ENCODE results near the gene NOTUM. TPM values are rescaled to one million over a fixed set of nuclear protein-coding genes. Genes with fewer than 3 reads are reported as not detected.

The NOTUM gene
- total and polyA plus RNA-seq, 5 experiments from 2014 or later = not detected

GRCh38 chr17:81967244-81967532 lies 6.2 kb upstream of the NOTUM start:
- H3K27ac Mint-ChIP-seq = peak overlapping the region in 3 of 10 donors; percentile 15 to 61 (median 29)
- peaks cover 8 to 38% (median 29%) of the 10 kb centered on the region in 4 donors for H3K4me1 Mint-ChIP-seq
- H3K4me3 Mint-ChIP-seq = peak overlapping the region in 8 of 10 donors; percentile 18 to 77 (median 61)
- peaks cover 0 to 7% (median 0%) of the 10 kb centered on the region in 5 donors for H3K27me3 Mint-ChIP-seq
- H3K9me3 Mint-ChIP-seq = no peaks in the 10 kb centered on the region
- POLR2A ChIA-PET = interaction anchor here (1.1 to 3.6 kb wide), 12 partner anchors 11 to 160 kb away, joined by 3 to 54 read pairs (median 4); partner anchors contain the start of genes ARHGDIA, ASPSCR1, CENPX and DCXR
- ATAC-seq (no peak), DNase-seq (no peak)
- H3K36me3 Mint-ChIP-seq = no peaks in the 10 kb centered on the region

- Mint-ChIP-seq H3K4me1 (peaks cover 8 to 38% (median 29%) of the 10 kb centered on the region in 4 donors), H3K4me3 (peak overlapping the region in 7 of 10 donors; percentile 7 to 72 (median 26)), H3K9me3 (no peaks in the 10 kb centered on the region), H3K27me3 (peaks cover 0 to 8% (median 0%) of the 10 kb centered on the region in 5 donors), H3K36me3 (no peaks in the 10 kb centered on the region), H3K27ac (peak overlapping the region in 5 of 10 donors; percentile 14 to 66 (median 55))
- ATAC-seq (no peak), DNase-seq (peak in 1 of 10 donors; percentile 23)
- POLR2A ChIA-PET = interaction anchor here (1.1 to 3.6 kb wide), 10 partner anchors 11 to 160 kb away, joined by 3 to 54 read pairs (median 4); partner anchors contain the start of genes ARHGDIA, ASPSCR1, CENPX and DCXR
Measured at GRCh38 chr17:81966343-81967243, 5.6 kb upstream of the NOTUM start.

GRCh38 chr17:81964081-81964849 lies 3.3 kb upstream of the NOTUM start:
- Mint-ChIP-seq H3K27me3 (peaks cover 0 to 8% (median 0%) of the 10 kb centered on the region in 5 donors), H3K4me1 (peaks cover 3 to 33% (median 27%) of the 10 kb centered on the region in 4 donors), H3K27ac (peak overlapping the region in 2 of 10 donors; percentile 8 to 43), H3K9me3 (no peaks in the 10 kb centered on the region), H3K4me3 (no peak overlapping the region), H3K36me3 (no peaks in the 10 kb centered on the region)
- no peak for ATAC-seq
- DNase-seq = no peak
- POLR2A ChIA-PET = no interaction called here

GRCh38 chr17:81962499-81963441 lies 1.8 kb upstream of the NOTUM start:
- no peaks in the 10 kb centered on the region for H3K36me3 Mint-ChIP-seq
- DNase-seq = no peak
- H3K27ac Mint-ChIP-seq = peak overlapping the region in 1 of 10 donors; percentile 40
- H3K4me3 Mint-ChIP-seq = peak overlapping the region in 9 of 10 donors; percentile 26 to 71 (median 53)
- no peak for ATAC-seq
- H3K9me3 Mint-ChIP-seq = no peaks in the 10 kb centered on the region
- POLR2A ChIA-PET = interaction anchor here (0.7 to 1.1 kb wide), 2 partner anchors 14 kb away, joined by 3 to 4 read pairs; no protein-coding TSS in a partner anchor
- H3K27me3 Mint-ChIP-seq = peaks cover 0 to 19% (median 9%) of the 10 kb centered on the region in 5 donors
- H3K4me1 Mint-ChIP-seq = peaks cover 0 to 24% (median 15%) of the 10 kb centered on the region in 4 donors

- Mint-ChIP-seq H3K27me3 (peaks cover 0 to 19% (median 9%) of the 10 kb centered on the region in 5 donors), H3K36me3 (no peaks in the 10 kb centered on the region), H3K9me3 (no peaks in the 10 kb centered on the region), H3K4me1 (peaks cover 0 to 23% (median 14%) of the 10 kb centered on the region in 4 donors), H3K4me3 (peak overlapping the region in 9 of 10 donors; percentile 26 to 71 (median 53)), H3K27ac (peak overlapping the region in 1 of 10 donors; percentile 40)
- ATAC-seq (no peak), DNase-seq (no peak)
- POLR2A ChIA-PET = interaction anchor here (1.1 to 3.0 kb wide), 4 partner anchors 14 to 60 kb away, joined by 3 to 61 read pairs (median 4); partner anchors contain the start of genes CENPX and LRRC45
Measured at GRCh38 chr17:81961521-81962498, 823 bp upstream of the NOTUM start.

GRCh38 chr17:81960130-81960958 lies 643 bp downstream of the NOTUM start:
- peak overlapping the region in 4 of 10 donors; percentile 26 to 67 (median 48) for H3K4me3 Mint-ChIP-seq
- POLR2A ChIA-PET = interaction anchor here (1.2 to 3.0 kb wide), 5 partner anchors 8 to 70 kb away, joined by 3 to 61 read pairs (median 7); partner anchors contain the start of genes CENPX and LRRC45
- H3K9me3 Mint-ChIP-seq = no peaks in the 10 kb centered on the region
- peak overlapping the region in 1 of 10 donors; percentile 21 for H3K27ac Mint-ChIP-seq
- H3K4me1 Mint-ChIP-seq = peaks cover 0 to 13% (median 7%) of the 10 kb centered on the region in 4 donors
- peaks cover 0 to 19% (median 9%) of the 10 kb centered on the region in 5 donors for H3K27me3 Mint-ChIP-seq
- H3K36me3 Mint-ChIP-seq = no peaks in the 10 kb centered on the region
- DNase-seq (peak in 1 of 10 donors; percentile 30), ATAC-seq (peak in 1 of 2 donors; percentile 2)

GRCh38 chr17:81959362-81960129 lies 1.4 kb downstream of the NOTUM start:
- POLR2A ChIA-PET = interaction anchor here (0.5 to 3.0 kb wide), 8 partner anchors 9 to 89 kb away, joined by 3 to 61 read pairs (median 4); partner anchors contain the start of genes CENPX and LRRC45
- Mint-ChIP-seq H3K4me1 (peaks cover 0 to 13% (median 6%) of the 10 kb centered on the region in 4 donors), H3K27me3 (peaks cover 0 to 19% (median 9%) of the 10 kb centered on the region in 5 donors), H3K27ac (peak overlapping the region in 1 of 10 donors; percentile 57), H3K36me3 (no peaks in the 10 kb centered on the region), H3K4me3 (peak overlapping the region in 5 of 10 donors; percentile 59 to 72 (median 64)), H3K9me3 (no peaks in the 10 kb centered on the region)
- DNase-seq (peak; percentile 70 to 92 (median 85)), ATAC-seq (peak; percentile 96 to 97)

GRCh38 chr17:81958633-81959342 lies 2.2 kb downstream of the NOTUM start:
- no peaks in the 10 kb centered on the region for H3K9me3 Mint-ChIP-seq
- no peaks in the 10 kb centered on the region for H3K36me3 Mint-ChIP-seq
- DNase-seq (no peak), ATAC-seq (no peak)
- H3K27ac Mint-ChIP-seq = peak overlapping the region in 1 of 10 donors; percentile 57
- peak overlapping the region; percentile 19 to 72 (median 61) for H3K4me3 Mint-ChIP-seq
- POLR2A ChIA-PET = interaction anchor here (0.5 to 3.0 kb wide), 8 partner anchors 10 to 88 kb away, joined by 3 to 61 read pairs (median 4); partner anchors contain the start of genes CENPX and LRRC45
- H3K27me3 Mint-ChIP-seq = peaks cover 0 to 19% (median 9%) of the 10 kb centered on the region in 5 donors
- peaks cover 0 to 6% (median 3%) of the 10 kb centered on the region in 4 donors for H3K4me1 Mint-ChIP-seq
